ENCODE measurements around the gene SMAGP. TPM values are rescaled to one million over a fixed set of nuclear protein-coding genes. Genes with fewer than 3 reads are reported as not detected.

SMAGP gene
- total and polyA plus RNA-seq, 2 of the 4 experiments (the other 2 are of a cell fraction) = 12.2 to 42.7 TPM

GRCh38 chr12:51245476-51246253, 24.6 kb downstream of the SMAGP start:
- Histone ChIP-seq H3K27me3 (ENCODE audit: control insufficient read depth, insufficient read depth, low read length) (no peaks in the 10 kb centered on the region), H3K9me3 (ENCODE audit: control insufficient read depth, insufficient read depth, low read length) (no peaks in the 10 kb centered on the region), H3K4me3 (ENCODE audit: insufficient read depth, low read depth, low read length) (no peak overlapping the region), H2AK5ac (ENCODE audit: low read depth, low read length) (peak overlapping the region; percentile 80), H3K4me1 (ENCODE audit: control insufficient read depth, insufficient read depth, low read length) (peaks cover 14% of the 10 kb centered on the region), H2BK15ac (ENCODE audit: low read depth, low read length) (peak overlapping the region; percentile 26; the same call in 1 of the 3 replicates), H3K36me3 (ENCODE audit: control insufficient read depth, insufficient read depth, low read length) (peaks cover 34% of the 10 kb centered on the region), H3K14ac (replicated peaks; ENCODE audit: low read depth, low read length) (peak overlapping the region; percentile 74), H3K79me1 (ENCODE audit: low read depth in 1 of 2, low read length in 2 of 2) (peaks cover 17 to 74% of the 10 kb centered on the region in 2 experiments), H4K5ac (ENCODE audit: low read depth, low read length) (peak overlapping the region; percentile 80), H2AFZ (replicated peaks; ENCODE audit: low read length, poor library complexity) (peak overlapping the region; percentile 85), H2BK20ac (ENCODE audit: low read depth, low read length) (0 out of 2 replicates have a peak overlapping the region, but pooled peaks have one; percentile 22), H4K20me1 (ENCODE audit: insufficient read depth, low read length) (no peaks in the 10 kb centered on the region), H4K91ac (ENCODE audit: insufficient read depth, low read depth, low read length) (peak overlapping the region; percentile 68; the same call in 1 of the 2 replicates), H3K9me1 (ENCODE audit: insufficient read depth, low read length) (peaks cover 14% of the 10 kb centered on the region; the same call in 1 of the 2 replicates), H2BK5ac (ENCODE audit: low read depth, low read length, poor library complexity, severe bottlenecking) (peak overlapping the region; percentile 68), H3K23ac (ENCODE audit: low read depth, low read length) (peak overlapping the region; percentile 79; the same call in 1 of the 2 replicates), H3K4ac (ENCODE audit: low read depth, low read length) (peak overlapping the region; percentile 73), H3K4me2 (ENCODE audit: low read depth, low read length) (peak overlapping the region; percentile 35; the same call in 1 of the 2 replicates), H3K56ac (ENCODE audit: extremely low read depth, insufficient read depth, low read length) (no peak overlapping the region), H3K9ac (ENCODE audit: low read depth, low read length) (no peak overlapping the region; the same call in 1 of the 2 replicates), H4K8ac (ENCODE audit: low read depth in 2 of 2, low read length in 2 of 2) (peak overlapping the region; percentile 81 to 95), H3K18ac (ENCODE audit: low read depth, low read length) (peak overlapping the region; percentile 46; the same call in 1 of the 2 replicates), H3K27ac (ENCODE audit: insufficient read depth, low read length) (no peak overlapping the region), H2AK9ac (replicated peaks; ENCODE audit: low read depth, low read length, poor library complexity) (no peak overlapping the region), H2BK120ac (ENCODE audit: low read depth, low read length) (peak overlapping the region; percentile 36; the same call in 1 of the 2 replicates)
- intact Hi-C loops (cut with micrococcal nuclease) (no loop called here), in situ Hi-C loops (cut with MboI; ENCODE audit: low sequenced_read_pairs) (no loop called here), dilution Hi-C loops (cut with HindIII; ENCODE audit: low sequenced_read_pairs, unreplicated experiment) (no loop called here)
- POLR2A ChIA-PET (ENCODE audit: unreplicated experiment) = no interaction called here
- ATAC-seq (ENCODE audit: low read depth) = no peak
- CTCF ChIA-PET = no interaction called here
- no peak for DNase-seq
- WGBS, 2 experiments (ENCODE audit: extremely low coverage in 2 of 2, insufficient read length in 1 of 2) = no CpG with 5 or more reads among the region's 11 CpGs
- BruUV-seq (replicated peaks) = no TSS peak
- TF ChIP-seq POLR2A (IDR thresholded peaks at IDR 0.05; ENCODE audit: low read depth, low read length) (peak; percentile 41; the same call in 1 of the 2 replicates), MAZ (IDR thresholded peaks at IDR 0.05; ENCODE audit: borderline replicate concordance, low read depth, low read length) (no peak)

Data from IMR-90 (cell line).